ENCODE measurements around the gene SMPD3.

DNA sequence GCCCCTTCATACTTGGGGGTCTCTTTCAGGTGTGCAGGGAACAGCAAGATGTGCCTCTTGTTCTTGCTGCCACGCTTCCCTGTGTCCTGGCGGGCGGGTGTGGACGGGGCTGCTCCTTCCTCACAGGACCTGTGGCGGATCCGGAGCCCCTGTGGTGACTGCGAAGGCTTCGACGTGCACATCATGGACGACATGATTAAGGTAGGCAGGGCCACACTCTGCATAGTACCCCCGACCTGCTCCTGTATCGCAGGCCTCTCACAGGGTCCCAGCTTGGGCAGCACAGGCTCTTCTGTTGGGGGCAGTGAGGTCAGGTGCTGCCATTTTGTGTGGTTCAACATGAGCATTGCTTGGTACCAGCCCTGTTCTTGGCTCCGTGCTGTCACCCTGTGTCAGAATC, 94.9 kb downstream of the SMPD3 start:
- TF ChIP-seq, protein P1, sequence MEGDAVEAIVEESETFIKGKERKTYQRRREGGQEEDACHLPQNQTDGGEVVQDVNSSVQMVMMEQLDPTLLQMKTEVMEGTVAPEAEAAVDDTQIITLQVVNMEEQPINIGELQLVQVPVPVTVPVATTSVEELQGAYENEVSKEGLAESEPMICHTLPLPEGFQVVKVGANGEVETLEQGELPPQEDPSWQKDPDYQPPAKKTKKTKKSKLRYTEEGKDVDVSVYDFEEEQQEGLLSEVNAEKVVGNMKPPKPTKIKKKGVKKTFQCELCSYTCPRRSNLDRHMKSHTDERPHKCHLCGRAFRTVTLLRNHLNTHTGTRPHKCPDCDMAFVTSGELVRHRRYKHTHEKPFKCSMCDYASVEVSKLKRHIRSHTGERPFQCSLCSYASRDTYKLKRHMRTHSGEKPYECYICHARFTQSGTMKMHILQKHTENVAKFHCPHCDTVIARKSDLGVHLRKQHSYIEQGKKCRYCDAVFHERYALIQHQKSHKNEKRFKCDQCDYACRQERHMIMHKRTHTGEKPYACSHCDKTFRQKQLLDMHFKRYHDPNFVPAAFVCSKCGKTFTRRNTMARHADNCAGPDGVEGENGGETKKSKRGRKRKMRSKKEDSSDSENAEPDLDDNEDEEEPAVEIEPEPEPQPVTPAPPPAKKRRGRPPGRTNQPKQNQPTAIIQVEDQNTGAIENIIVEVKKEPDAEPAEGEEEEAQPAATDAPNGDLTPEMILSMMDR (IDR thresholded peaks at IDR 0.05): no peak
- no peak for TF ChIP-seq REST (IDR thresholded peaks at IDR 0.05; ENCODE audit: insufficient read depth in 1 of 2, low read depth in 2 of 2, low read length in 1 of 2)
- TF ChIP-seq SIN3A (IDR thresholded peaks at IDR 0.05; ENCODE audit: borderline replicate concordance, insufficient read depth, low read depth, low read length): no peak
